Hematopoietic multipotent progenitor cell treated with erythropoietin and hydrocortisone succinate and interleukin-3 and kit ligand, for 8 days (in vitro differentiated cells): Measurements from ENCODE around the gene NPLOC4.

Source experiments
- DNase-seq: peaks from one replicate; pipeline ENCODE4 v3.0.0-alpha.2; 2015

The NPLOC4 gene

GRCh38 chr17:81636505-81637288, at the start of gene NPLOC4, which contains the start of gene TSPAN10:
Gene NPLOC4, minus strand, starts transcription at chr17:81637112. Its CDS starts 182 bp downstream, at chr17:81636930.
Gene TSPAN10, plus strand, starts transcription at chr17:81637196. Its CDS starts 5,217 bp downstream, at chr17:81642413.
- DNase-seq, result peak; percentile 79

- no peak for DNase-seq
Observed at GRCh38 chr17:81686614-81687013, 49.7 kb upstream of the NPLOC4 start.

- no peak for DNase-seq
Observed at GRCh38 chr17:81685108-81685507, 48.2 kb upstream of the NPLOC4 start.

- peak; percentile 37 for DNase-seq
Observed at GRCh38 chr17:81684442-81684911, 47.6 kb upstream of the NPLOC4 start.

GRCh38 chr17:81683584-81684441, 46.9 kb upstream of the NPLOC4 start, which contains the start of the genes ARL16 and HGS:
Gene ARL16, minus strand, starts transcription at chr17:81683797. Its CDS starts 44 bp downstream, at chr17:81683753.
Gene HGS, plus strand, starts transcription at chr17:81684011. Its CDS starts 56 bp downstream, at chr17:81684067.
- peak; percentile 99 for DNase-seq

- DNase-seq, result peak; percentile 20
Observed at GRCh38 chr17:81683208-81683583, 46.3 kb upstream of the NPLOC4 start.

- no peak for DNase-seq
Observed at GRCh38 chr17:81682565-81683207, 45.8 kb upstream of the NPLOC4 start.

GRCh38 chr17:81681672-81682071, 44.8 kb upstream of the NPLOC4 start:
- no peak for DNase-seq

GRCh38 chr17:81680150-81680549, 43.2 kb upstream of the NPLOC4 start:
- no peak for DNase-seq

GRCh38 chr17:81676906-81677305, 40.0 kb upstream of the NPLOC4 start:
- no peak for DNase-seq

- DNase-seq, result peak; percentile 44
Observed at GRCh38 chr17:81675515-81676221, 38.8 kb upstream of the NPLOC4 start.

GRCh38 chr17:81673561-81674258, 36.8 kb upstream of the NPLOC4 start:
- DNase-seq, result no peak

- DNase-seq, result no peak
Observed at GRCh38 chr17:81672954-81673353, 36.0 kb upstream of the NPLOC4 start.

- no peak for DNase-seq
Observed at GRCh38 chr17:81672504-81672903, 35.6 kb upstream of the NPLOC4 start.

- DNase-seq, result peak; percentile 50
Observed at GRCh38 chr17:81667754-81668153, 30.8 kb upstream of the NPLOC4 start.

- DNase-seq, result peak; percentile 96
Observed at GRCh38 chr17:81666342-81667191, 29.7 kb upstream of the NPLOC4 start, which contains the start of the genes CCDC137 and OXLD1. Gene CCDC137, plus strand, starts transcription at chr17:81666737. Its CDS starts 30 bp downstream, at chr17:81666767. Gene OXLD1, minus strand, starts transcription at chr17:81666605. Its CDS starts 28 bp downstream, at chr17:81666577.

- DNase-seq, result no peak
Observed at GRCh38 chr17:81666092-81666341, 29.1 kb upstream of the NPLOC4 start.

- DNase-seq, result peak; percentile 69
Observed at GRCh38 chr17:81665205-81666091, 28.5 kb upstream of the NPLOC4 start.

- no peak for DNase-seq
Observed at GRCh38 chr17:81664051-81664470, 27.1 kb upstream of the NPLOC4 start.

GRCh38 chr17:81662002-81662401, 25.1 kb upstream of the NPLOC4 start:
- no peak for DNase-seq
